HUES64 (cell line): ENCODE measurements around the gene CNIH4.

Experiments
- H3K27ac ChIP-seq: 2 replicates; pipeline ENCODE4 v1.7.0; 2013; ENCODE audit warnings: low read depth, low read length, inconsistent platforms
- H3K27me3 ChIP-seq: 2 replicates; pipeline ENCODE4 v1.6.1; 2013; ENCODE audit warnings: mild to moderate bottlenecking, low read length; ENCODE audit not compliant: insufficient read depth
- H3K36me3 ChIP-seq: 2 replicates; pipeline ENCODE4 v1.6.1; 2013; ENCODE audit warnings: mild to moderate bottlenecking, low read length; ENCODE audit not compliant: insufficient read depth
- H3K4me1 ChIP-seq: 2 replicates; pipeline ENCODE4 v1.6.1; 2013; ENCODE audit warnings: mild to moderate bottlenecking, low read length, moderate library complexity; ENCODE audit not compliant: insufficient read depth
- H3K4me3 ChIP-seq: 2 replicates; pipeline ENCODE4 v1.5.1; 2013; ENCODE audit warnings: mild to moderate bottlenecking, low read length, moderate library complexity
- H3K9ac ChIP-seq: 2 replicates; pipeline ENCODE4 v1.6.1; 2013; ENCODE audit warnings: mild to moderate bottlenecking, low read depth, low read length
- H3K9me3 ChIP-seq: 2 replicates; pipeline ENCODE4 v1.6.1; 2013; ENCODE audit warnings: low read depth, low read length; ENCODE audit not compliant: insufficient read depth
- WGBS: fragments of 150-250, 120-280 bp; methylation state at CpG from one replicate; pipeline ENCODE4 v1.1.7; 2013; ENCODE audit warnings: missing lambda C conversion rate; 5-methylcytosine and 5-hydroxymethylcytosine counted together

The CNIH4 gene

DNA sequence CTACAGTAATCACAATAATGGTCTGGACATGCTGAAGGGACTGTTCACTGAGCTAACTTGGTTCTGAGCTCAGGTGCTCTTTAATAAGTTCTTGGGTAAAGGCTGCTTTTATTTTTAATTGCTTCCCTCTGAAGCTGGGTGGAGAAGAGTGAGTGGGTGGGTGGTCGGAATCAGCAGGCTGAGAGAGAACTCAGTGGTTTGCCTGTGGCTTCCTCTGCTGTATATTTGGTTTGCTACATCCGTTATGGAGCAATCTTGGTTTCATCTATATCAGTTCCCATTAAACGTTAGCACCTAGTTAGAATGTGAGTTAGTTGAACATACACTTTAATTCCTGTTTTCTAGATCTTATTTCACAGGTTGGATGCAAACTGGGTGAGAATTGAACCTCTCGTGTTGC lies 23.3 kb downstream of the CNIH4 start:
- WGBS, result 97% methylated on average over 3 of the region's 4 CpGs
- Histone ChIP-seq H3K36me3 (peaks cover 56% of the 10 kb centered on the region), H3K27me3 (no peaks in the 10 kb centered on the region), H3K27ac (peak overlapping the region; percentile 17; the same call in 1 of the 2 replicates), H3K4me3 (no peak overlapping the region), H3K4me1 (no peaks in the 10 kb centered on the region), H3K9ac (no peak overlapping the region), H3K9me3 (no peaks in the 10 kb centered on the region)

- Histone ChIP-seq H3K27ac (no peak overlapping the region), H3K9me3 (no peaks in the 10 kb centered on the region), H3K4me3 (no peak overlapping the region), H3K4me1 (no peaks in the 10 kb centered on the region), H3K9ac (no peak overlapping the region), H3K36me3 (peaks cover 50% of the 10 kb centered on the region), H3K27me3 (no peaks in the 10 kb centered on the region)
- 91% methylated on average over 4 of the region's 4 CpGs for WGBS
Observed at GRCh38 chr1:224381880-224382548, 25.3 kb downstream of the CNIH4 start.

DNA sequence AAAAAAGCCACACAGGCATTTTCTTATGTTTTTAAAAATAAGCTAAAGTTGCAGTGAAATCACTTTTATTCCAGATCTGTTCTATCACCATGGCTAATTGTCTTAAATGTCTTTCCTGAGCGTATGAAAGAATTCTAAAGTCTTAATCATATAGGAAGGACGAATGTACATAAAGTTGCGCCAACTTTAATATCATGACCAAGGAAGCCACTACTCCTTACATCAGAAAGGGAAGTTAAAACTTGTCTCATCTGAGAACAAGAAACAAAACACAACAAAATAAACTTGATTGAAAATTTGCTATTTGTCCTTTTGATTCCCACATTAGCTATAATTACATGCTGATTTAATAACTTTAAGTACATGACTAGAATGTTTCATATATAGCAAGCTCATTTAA lies 26.5 kb downstream of the CNIH4 start:
- H3K27ac ChIP-seq, result no peak overlapping the region
- no peak overlapping the region for H3K4me3 ChIP-seq
- no peaks in the 10 kb centered on the region for H3K9me3 ChIP-seq
- H3K36me3 ChIP-seq, result peaks cover 51% of the 10 kb centered on the region
- WGBS, result 97% methylated on average over 3 of the region's 3 CpGs
- no peaks in the 10 kb centered on the region for H3K4me1 ChIP-seq
- no peaks in the 10 kb centered on the region for H3K27me3 ChIP-seq
- H3K9ac ChIP-seq, result no peak overlapping the region

DNA sequence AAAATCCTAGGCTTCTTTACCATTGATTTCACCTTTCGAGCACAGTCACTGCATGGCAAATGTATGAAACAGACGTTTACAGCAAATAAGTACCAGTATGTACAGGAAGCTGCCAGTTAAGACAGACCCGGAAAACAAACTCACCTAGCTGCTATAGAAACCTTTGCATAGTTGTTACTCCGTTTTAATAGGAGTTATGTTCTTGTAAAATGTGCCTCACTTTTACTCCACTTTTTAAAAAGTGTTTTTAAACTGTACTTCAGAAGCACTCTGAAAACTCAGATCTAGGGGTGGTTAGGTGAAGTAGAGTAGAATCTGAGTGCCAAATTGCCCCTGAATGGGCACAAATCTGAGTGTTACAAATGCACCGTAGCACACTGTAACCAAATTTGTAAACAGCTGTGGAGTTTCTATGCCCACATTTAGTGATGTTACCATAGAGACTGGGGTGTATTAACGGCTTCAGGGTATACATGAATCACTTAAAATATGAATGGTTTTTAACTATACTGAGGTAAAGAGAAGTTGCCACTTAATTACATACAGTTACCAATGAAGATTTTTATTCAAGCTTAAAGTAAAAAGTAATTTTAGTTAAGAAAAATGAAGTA lies 30.7 kb downstream of the CNIH4 start:
- H3K4me1 ChIP-seq, result no peaks in the 10 kb centered on the region
- no peak overlapping the region for H3K4me3 ChIP-seq
- H3K27me3 ChIP-seq, result no peaks in the 10 kb centered on the region
- H3K9ac ChIP-seq, result no peak overlapping the region
- WGBS, result 75% methylated on average over 5 of the region's 6 CpGs
- no peak overlapping the region for H3K27ac ChIP-seq
- no peaks in the 10 kb centered on the region for H3K9me3 ChIP-seq
- peaks cover 68% of the 10 kb centered on the region for H3K36me3 ChIP-seq

GRCh38 chr1:224387943-224388342 lies 31.3 kb downstream of the CNIH4 start:
- 89% methylated on average over 2 of the region's 2 CpGs for WGBS
- Histone ChIP-seq H3K36me3 (peaks cover 73% of the 10 kb centered on the region), H3K9ac (no peak overlapping the region), H3K27ac (no peak overlapping the region), H3K4me3 (no peak overlapping the region), H3K9me3 (no peaks in the 10 kb centered on the region), H3K27me3 (no peaks in the 10 kb centered on the region), H3K4me1 (no peaks in the 10 kb centered on the region)

DNA sequence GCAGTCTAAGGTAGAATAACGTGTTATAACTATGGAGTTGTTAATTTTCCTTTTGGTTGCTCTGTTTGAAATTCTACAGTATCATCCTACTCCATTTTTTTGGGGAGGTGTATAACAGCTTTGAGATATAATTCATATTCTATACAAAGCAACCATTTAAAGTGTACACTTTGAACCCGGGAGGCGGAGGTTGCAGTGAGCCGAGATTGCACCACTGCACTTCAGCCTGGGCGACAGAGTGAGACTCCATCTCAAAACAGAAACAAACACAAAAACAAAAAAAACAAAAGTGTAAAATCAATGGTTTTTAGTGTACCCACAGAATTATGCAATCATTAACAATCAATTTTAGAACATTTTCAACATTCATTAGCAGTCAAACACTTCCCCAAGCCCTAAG lies 33.8 kb downstream of the CNIH4 start:
- Histone ChIP-seq H3K27me3 (no peaks in the 10 kb centered on the region), H3K9me3 (no peaks in the 10 kb centered on the region), H3K36me3 (peaks cover 96% of the 10 kb centered on the region), H3K9ac (no peak overlapping the region), H3K4me3 (no peak overlapping the region), H3K27ac (no peak overlapping the region), H3K4me1 (no peaks in the 10 kb centered on the region)
- WGBS, result 97% methylated on average over 5 of the region's 5 CpGs

GRCh38 chr1:224392411-224393249 lies 36.0 kb downstream of the CNIH4 start:
- WGBS, result 98% methylated on average over 3 of the region's 4 CpGs
- H3K36me3 ChIP-seq, result peaks cover 97% of the 10 kb centered on the region

DNA sequence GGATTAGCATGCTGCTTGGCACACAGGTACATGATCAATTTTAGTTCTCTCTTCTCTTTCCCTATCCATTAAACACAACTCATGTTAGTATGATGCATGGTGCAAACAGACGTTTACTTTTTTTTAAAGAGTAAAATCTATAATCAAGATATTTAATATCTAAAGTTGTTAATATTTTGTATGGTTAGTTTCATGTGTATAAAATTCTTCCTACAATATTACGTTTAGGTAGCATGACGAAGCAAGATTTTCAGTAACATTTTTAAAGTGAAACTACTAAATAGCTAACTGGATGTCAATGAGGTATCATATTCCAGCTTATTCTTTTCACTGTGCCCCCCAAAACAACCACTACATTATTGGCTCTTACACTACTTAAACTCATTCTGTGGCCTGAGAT lies 36.6 kb downstream of the CNIH4 start:
- no CpG with 5 or more reads among the region's 3 CpGs for WGBS
- Histone ChIP-seq H3K27ac (no peak overlapping the region), H3K4me1 (no peaks in the 10 kb centered on the region), H3K36me3 (peaks cover 97% of the 10 kb centered on the region), H3K27me3 (no peaks in the 10 kb centered on the region), H3K9me3 (no peaks in the 10 kb centered on the region), H3K4me3 (no peak overlapping the region), H3K9ac (no peak overlapping the region)

More at GRCh38 chr1:224392411-224393249, 36.0 kb downstream of the CNIH4 start:
- no peak overlapping the region for H3K4me3 ChIP-seq
- no peak overlapping the region for H3K27ac ChIP-seq
- no peaks in the 10 kb centered on the region for H3K4me1 ChIP-seq
- H3K27me3 ChIP-seq, result no peaks in the 10 kb centered on the region
- no peaks in the 10 kb centered on the region for H3K9me3 ChIP-seq
- H3K9ac ChIP-seq, result no peak overlapping the region

GRCh38 chr1:224399887-224400286 lies 43.2 kb downstream of the CNIH4 start:
- Histone ChIP-seq H3K27me3 (no peaks in the 10 kb centered on the region), H3K27ac (no peak overlapping the region), H3K4me3 (no peak overlapping the region), H3K9me3 (no peaks in the 10 kb centered on the region), H3K36me3 (peaks cover 98% of the 10 kb centered on the region), H3K4me1 (no peaks in the 10 kb centered on the region), H3K9ac (no peak overlapping the region)
- 91% methylated on average over 1 of the region's 1 CpG for WGBS

DNA sequence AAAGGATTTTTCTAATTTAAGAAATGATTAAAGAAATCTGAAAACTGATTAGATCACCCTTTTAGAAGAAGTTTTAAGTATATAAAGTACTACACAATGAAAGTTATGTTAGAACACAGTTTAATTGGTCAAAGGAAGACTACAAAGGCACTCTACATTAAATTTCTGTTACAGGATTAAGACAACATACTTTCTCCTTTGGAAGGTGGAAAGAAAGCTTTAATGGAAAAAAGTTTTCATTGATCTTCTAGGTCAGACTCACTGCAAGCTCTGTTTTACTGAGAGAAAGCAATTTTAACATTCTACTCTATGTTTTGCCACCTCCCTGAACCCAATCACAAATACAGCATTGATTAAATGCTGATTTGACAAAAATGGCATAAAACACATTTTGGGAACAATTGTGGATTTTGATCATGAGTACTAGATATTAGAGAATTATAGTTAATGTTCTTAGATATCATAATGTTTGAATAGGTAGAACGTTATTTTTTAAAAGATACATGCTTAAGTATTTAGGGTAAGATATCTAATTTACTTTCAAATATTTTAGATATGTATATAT lies 45.9 kb downstream of the CNIH4 start:
- H3K9me3 ChIP-seq, result no peaks in the 10 kb centered on the region
- WGBS, result no CpG with 5 or more reads among the region's 1 CpG
- H3K4me3 ChIP-seq, result no peak overlapping the region
- no peak overlapping the region for H3K9ac ChIP-seq
- H3K4me1 ChIP-seq, result no peaks in the 10 kb centered on the region
- H3K36me3 ChIP-seq, result peaks cover 94% of the 10 kb centered on the region
- no peak overlapping the region for H3K27ac ChIP-seq
- no peaks in the 10 kb centered on the region for H3K27me3 ChIP-seq
